ENCODE data around the gene ZNF888. TPM values are rescaled to one million over a fixed set of nuclear protein-coding genes. Genes with fewer than 3 reads are reported as not detected.
"Not testable (repeated sequence)": the region's sequence is repeated elsewhere in the genome, so short reads cannot be mapped to it uniquely, and the experiment has no call there.

ZNF888 gene
- total RNA-seq, 1 donor from 2014 or later: 11.9 TPM

GRCh38 chr19:52923778-52924593 is 758 bp upstream of the ZNF888 start:
- DNase-seq (no peak), ATAC-seq (ENCODE audit: low read depth) (no peak)
- CTCF ChIA-PET: no interaction called here
- Mint-ChIP-seq H3K36me3 (ENCODE audit: low read depth) (peaks cover 23% of the 10 kb centered on the region), H3K27me3 (no peaks in the 10 kb centered on the region), H3K27ac (peak overlapping the region; percentile 88), H3K9me3 (no peaks in the 10 kb centered on the region), H3K4me3 (peak overlapping the region; percentile 95), H3K4me1 (peaks cover 29% of the 10 kb centered on the region)
- TF ChIP-seq CTCF (IDR thresholded peaks at IDR 0.05): no peak
- intact Hi-C loops (cut with micrococcal nuclease): loop anchor here (2.0 kb wide), 5 partner anchors 19 to 397 kb away; partner anchors contain the start of genes ZNF320, ZNF600, ZNF808 and ZNF816
- POLR2A ChIA-PET: interaction anchor here (1.3 kb wide), 1 partner anchor 39 kb away, joined by 4 read pairs; the partner anchor contains the start of gene ZNF816

- no peak for ATAC-seq (ENCODE audit: low read depth)
- peaks cover 56% of the 10 kb centered on the region for H3K36me3 Mint-ChIP-seq (ENCODE audit: low read depth)
- TF ChIP-seq CTCF (IDR thresholded peaks at IDR 0.05): no peak
- H3K27ac Mint-ChIP-seq: no peak overlapping the region
- no peaks in the 10 kb centered on the region for H3K9me3 Mint-ChIP-seq
- H3K4me1 Mint-ChIP-seq: peaks cover 12% of the 10 kb centered on the region
- no peak for DNase-seq
- H3K27me3 Mint-ChIP-seq: no peaks in the 10 kb centered on the region
- intact Hi-C loops (cut with micrococcal nuclease): no loop called here
- no peak overlapping the region for H3K4me3 Mint-ChIP-seq
- ChIA-PET POLR2A (no interaction called here), CTCF (no interaction called here)
Measured at GRCh38 chr19:52917531-52917930, 5.7 kb downstream of the ZNF888 start.

- Mint-ChIP-seq H3K9me3 (peaks cover 24% of the 10 kb centered on the region), H3K36me3 (ENCODE audit: low read depth) (peaks cover 70% of the 10 kb centered on the region), H3K27ac (peak overlapping the region; percentile 56), H3K4me1 (peaks cover 6% of the 10 kb centered on the region), H3K4me3 (no peak overlapping the region), H3K27me3 (no peaks in the 10 kb centered on the region)
- intact Hi-C loops (cut with micrococcal nuclease): no loop called here
- DNase-seq (no peak), ATAC-seq (ENCODE audit: low read depth) (no peak)
- no peak for TF ChIP-seq CTCF (IDR thresholded peaks at IDR 0.05)
- POLR2A ChIA-PET: interaction anchor here (0.6 to 0.7 kb wide), 2 partner anchors 14 to 1061 kb away, joined by 4 to 6 read pairs; no protein-coding TSS in a partner anchor
- CTCF ChIA-PET: no interaction called here
Measured at GRCh38 chr19:52910648-52911047, 12.6 kb downstream of the ZNF888 start.

GRCh38 chr19:52904052-52904780 is 19.0 kb downstream of the ZNF888 start:
- H3K27ac Mint-ChIP-seq: peak overlapping the region; percentile 81
- CTCF ChIA-PET; H3K27me3 Mint-ChIP-seq; intact Hi-C loops (cut with micrococcal nuclease); POLR2A ChIA-PET; ATAC-seq (ENCODE audit: low read depth); H3K4me3 Mint-ChIP-seq; DNase-seq: not testable (repeated sequence)
- peaks cover 30% of the 10 kb centered on the region for H3K36me3 Mint-ChIP-seq (ENCODE audit: low read depth)
- H3K4me1 Mint-ChIP-seq: peaks cover 17% of the 10 kb centered on the region
- H3K9me3 Mint-ChIP-seq: peaks cover 22% of the 10 kb centered on the region

GRCh38 chr19:52901842-52902241 is 21.4 kb downstream of the ZNF888 start:
- Mint-ChIP-seq H3K27ac (no peak overlapping the region), H3K27me3 (no peaks in the 10 kb centered on the region), H3K36me3 (ENCODE audit: low read depth) (peaks cover 17% of the 10 kb centered on the region), H3K9me3 (peaks cover 10% of the 10 kb centered on the region), H3K4me1 (peaks cover 27% of the 10 kb centered on the region), H3K4me3 (no peak overlapping the region)
- POLR2A ChIA-PET: no interaction called here
- intact Hi-C loops (cut with micrococcal nuclease): no loop called here
- no peak for DNase-seq
- ATAC-seq (ENCODE audit: low read depth): no peak
- no peak for TF ChIP-seq CTCF (IDR thresholded peaks at IDR 0.05)
- CTCF ChIA-PET: no interaction called here

- CTCF ChIA-PET; H3K27me3 Mint-ChIP-seq; H3K27ac Mint-ChIP-seq; intact Hi-C loops (cut with micrococcal nuclease); DNase-seq; H3K9me3 Mint-ChIP-seq; ATAC-seq (ENCODE audit: low read depth): not testable (repeated sequence)
- Mint-ChIP-seq H3K4me1 (peaks cover 18% of the 10 kb centered on the region), H3K4me3 (peak overlapping the region; percentile 24), H3K36me3 (ENCODE audit: low read depth) (peaks cover 17% of the 10 kb centered on the region)
- POLR2A ChIA-PET: interaction anchor here (0.9 to 1.1 kb wide), 2 partner anchors 64 to 709 kb away, joined by 3 read pairs; partner anchors contain the start of genes PPP2R1A and ZNF816
Measured at GRCh38 chr19:52898596-52898995, 24.6 kb downstream of the ZNF888 start.

All from activated B cell treated with CpG ODN at 0.5 μM for 24 hours (primary cell).